ENCODE data around the gene SH2D3A. TPM values are rescaled to one million over a fixed set of nuclear protein-coding genes. Genes with fewer than 3 reads are reported as not detected.
"Not testable (repeated sequence)": the region's sequence is repeated elsewhere in the genome, so short reads cannot be mapped to it uniquely, and the experiment has no call there.

Gene SH2D3A
- total RNA-seq, 1 experiment from 2014 or later, result 30.3 TPM

- POLR2A ChIA-PET, result interaction anchor here (0.5 kb wide), 1 partner anchor 1637 kb away, joined by 3 read pairs; no protein-coding TSS in a partner anchor
Observed at GRCh38 chr19:6751189-6751588, 16.0 kb downstream of the SH2D3A start.

DNA sequence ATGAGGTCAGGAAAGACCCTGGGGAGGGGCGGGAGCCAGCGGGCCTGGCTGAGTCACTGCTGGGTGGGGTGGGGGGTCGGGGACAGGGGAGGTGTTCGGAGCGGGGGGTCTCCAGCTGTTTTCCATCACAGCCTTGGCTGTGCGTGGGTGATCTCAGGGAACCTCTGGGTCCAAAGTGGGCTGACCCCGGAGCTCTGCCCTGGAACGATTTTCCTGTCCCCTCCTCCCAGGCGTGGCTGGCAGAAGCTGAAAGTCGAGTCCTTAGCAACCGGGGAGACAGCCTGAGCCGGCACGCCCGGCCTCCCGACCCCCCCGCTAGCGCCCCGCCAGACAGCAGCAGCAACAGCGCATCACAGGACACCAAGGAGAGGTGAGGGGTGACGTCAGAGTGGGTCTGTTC lies 17.2 kb downstream of the SH2D3A start:
- H3K27me3 Mint-ChIP-seq (ENCODE audit: low read depth), result no peaks in the 10 kb centered on the region
- no peak overlapping the region; the same call in 1 of the 2 replicates for H3K27ac Mint-ChIP-seq
- no peak for TF ChIP-seq ETV6 (CRISPR knock-in tag; IDR thresholded peaks at IDR 0.05)
- ATAC-seq, result no peak
- peaks cover 61% of the 10 kb centered on the region for H3K36me3 Mint-ChIP-seq
- no peak for DNase-seq (ENCODE audit: low spot score)
- H3K9me3 Mint-ChIP-seq, result no peaks in the 10 kb centered on the region
- peaks cover 5% of the 10 kb centered on the region; the same call in 1 of the 2 replicates for H3K4me1 Mint-ChIP-seq
- CTCF ChIA-PET, result interaction anchor here (0.5 kb wide), 1 partner anchor 113 kb away, joined by 3 read pairs; no protein-coding TSS in a partner anchor
- POLR2A ChIA-PET, result no interaction called here
- H3K4me3 Mint-ChIP-seq, result no peak overlapping the region

More at GRCh38 chr19:6751189-6751588, 16.0 kb downstream of the SH2D3A start:
- no peaks in the 10 kb centered on the region for H3K27me3 Mint-ChIP-seq (ENCODE audit: low read depth)
- no peak for DNase-seq (ENCODE audit: low spot score)
- no peak overlapping the region for H3K4me3 Mint-ChIP-seq
- CTCF ChIA-PET, result interaction anchor here (2.8 kb wide), 1 partner anchor 11 kb away, joined by 8 read pairs; no protein-coding TSS in a partner anchor
- H3K9me3 Mint-ChIP-seq, result no peaks in the 10 kb centered on the region
- H3K36me3 Mint-ChIP-seq, result peaks cover 53% of the 10 kb centered on the region
- no peak overlapping the region for H3K27ac Mint-ChIP-seq
- peaks cover 5% of the 10 kb centered on the region; the same call in 1 of the 2 replicates for H3K4me1 Mint-ChIP-seq
- ATAC-seq, result no peak
- TF ChIP-seq RELA (CRISPR knock-in tag; IDR thresholded peaks at IDR 0.05; ENCODE audit: borderline replicate concordance) (no peak), NR3C1 (CRISPR knock-in tag; conservative IDR thresholded peaks at IDR 0.05; ENCODE audit: low read depth) (no peak), TEAD4 (CRISPR knock-in tag; IDR thresholded peaks at IDR 0.05) (no peak), ZSCAN18 (CRISPR knock-in tag; IDR thresholded peaks at IDR 0.05) (no peak), FOXP4 (CRISPR knock-in tag; IDR thresholded peaks at IDR 0.05) (no peak), ZNF219 (CRISPR knock-in tag; IDR thresholded peaks at IDR 0.05; ENCODE audit: borderline replicate concordance) (no peak), NFYB (CRISPR knock-in tag; conservative IDR thresholded peaks at IDR 0.05; ENCODE audit: low read depth) (no peak), FOXK1 (CRISPR knock-in tag; IDR thresholded peaks at IDR 0.05) (no peak)
- TF ChIP-seq, protein P1, sequence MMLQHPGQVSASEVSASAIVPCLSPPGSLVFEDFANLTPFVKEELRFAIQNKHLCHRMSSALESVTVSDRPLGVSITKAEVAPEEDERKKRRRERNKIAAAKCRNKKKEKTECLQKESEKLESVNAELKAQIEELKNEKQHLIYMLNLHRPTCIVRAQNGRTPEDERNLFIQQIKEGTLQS (CRISPR knock-in tag; conservative IDR thresholded peaks at IDR 0.05), result no peak

DNA sequence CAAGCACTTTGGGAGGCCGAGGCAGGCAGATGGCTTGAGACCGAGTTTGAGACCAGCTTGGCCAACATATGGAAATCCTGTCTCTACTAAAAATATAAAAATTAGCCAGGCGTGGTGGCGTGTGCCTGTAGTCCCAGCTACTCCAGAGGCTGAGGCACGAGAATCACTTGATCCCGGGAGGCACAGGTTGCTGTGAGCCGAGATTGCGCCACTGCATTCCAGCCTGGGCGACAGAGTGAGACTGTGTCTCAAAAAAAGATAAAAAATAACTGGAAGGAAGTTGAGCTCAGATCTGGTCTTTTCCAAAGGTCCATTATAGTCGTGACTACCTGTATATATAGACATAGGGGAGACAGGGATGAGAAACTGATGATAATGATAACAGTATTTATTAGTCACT lies 18.7 kb downstream of the SH2D3A start:
- H3K27ac Mint-ChIP-seq; H3K9me3 Mint-ChIP-seq; POLR2A ChIA-PET; DNase-seq (ENCODE audit: low spot score); H3K4me3 Mint-ChIP-seq; ATAC-seq; H3K27me3 Mint-ChIP-seq (ENCODE audit: low read depth): not testable (repeated sequence)
- peaks cover 15% of the 10 kb centered on the region for H3K4me1 Mint-ChIP-seq
- H3K36me3 Mint-ChIP-seq, result peaks cover 64% of the 10 kb centered on the region
- CTCF ChIA-PET, result interaction anchor here (0.6 kb wide), 2 partner anchors 23 to 71 kb away, joined by 3 to 4 read pairs; no protein-coding TSS in a partner anchor

DNA sequence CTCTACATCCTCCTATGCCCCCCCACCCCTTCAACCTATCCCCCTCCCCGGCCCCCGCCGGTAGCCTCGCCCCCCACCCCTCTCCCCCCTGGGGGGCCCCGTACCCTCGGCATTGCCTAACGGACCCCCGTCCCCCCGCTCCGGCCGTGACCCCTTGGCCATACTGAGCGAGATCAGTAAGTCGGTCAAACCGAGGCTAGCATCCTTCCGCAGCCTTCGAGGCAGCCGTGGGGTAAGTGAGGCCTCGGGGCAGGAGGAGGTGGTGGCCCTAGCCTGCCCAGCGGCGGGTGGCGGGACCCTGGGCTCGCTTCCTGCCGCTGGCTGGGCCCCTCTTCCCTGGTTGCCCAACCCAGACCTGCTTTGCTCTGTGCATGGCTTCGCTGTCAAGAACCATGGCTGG lies 21.3 kb downstream of the SH2D3A start:
- Mint-ChIP-seq H3K4me3 (no peak overlapping the region), H3K9me3 (no peaks in the 10 kb centered on the region), H3K27me3 (ENCODE audit: low read depth) (no peaks in the 10 kb centered on the region), H3K27ac (no peak overlapping the region), H3K36me3 (peaks cover 66% of the 10 kb centered on the region), H3K4me1 (peaks cover 30% of the 10 kb centered on the region)
- ChIA-PET CTCF (no interaction called here), POLR2A (no interaction called here)
- DNase-seq (ENCODE audit: low spot score) (no peak), ATAC-seq (no peak)
- no peak for TF ChIP-seq ZNF232 (CRISPR knock-in tag; IDR thresholded peaks at IDR 0.05)
- TF ChIP-seq, protein P2, sequence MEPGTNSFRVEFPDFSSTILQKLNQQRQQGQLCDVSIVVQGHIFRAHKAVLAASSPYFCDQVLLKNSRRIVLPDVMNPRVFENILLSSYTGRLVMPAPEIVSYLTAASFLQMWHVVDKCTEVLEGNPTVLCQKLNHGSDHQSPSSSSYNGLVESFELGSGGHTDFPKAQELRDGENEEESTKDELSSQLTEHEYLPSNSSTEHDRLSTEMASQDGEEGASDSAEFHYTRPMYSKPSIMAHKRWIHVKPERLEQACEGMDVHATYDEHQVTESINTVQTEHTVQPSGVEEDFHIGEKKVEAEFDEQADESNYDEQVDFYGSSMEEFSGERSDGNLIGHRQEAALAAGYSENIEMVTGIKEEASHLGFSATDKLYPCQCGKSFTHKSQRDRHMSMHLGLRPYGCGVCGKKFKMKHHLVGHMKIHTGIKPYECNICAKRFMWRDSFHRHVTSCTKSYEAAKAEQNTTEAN (CRISPR knock-in tag; IDR thresholded peaks at IDR 0.05), result no peak
- TF ChIP-seq ELF4 (CRISPR knock-in tag; IDR thresholded peaks at IDR 0.05; ENCODE audit: low read depth), result no peak
- TF ChIP-seq TP53 (CRISPR knock-in tag; IDR thresholded peaks at IDR 0.05), result no peak
- TF ChIP-seq, protein P3, sequence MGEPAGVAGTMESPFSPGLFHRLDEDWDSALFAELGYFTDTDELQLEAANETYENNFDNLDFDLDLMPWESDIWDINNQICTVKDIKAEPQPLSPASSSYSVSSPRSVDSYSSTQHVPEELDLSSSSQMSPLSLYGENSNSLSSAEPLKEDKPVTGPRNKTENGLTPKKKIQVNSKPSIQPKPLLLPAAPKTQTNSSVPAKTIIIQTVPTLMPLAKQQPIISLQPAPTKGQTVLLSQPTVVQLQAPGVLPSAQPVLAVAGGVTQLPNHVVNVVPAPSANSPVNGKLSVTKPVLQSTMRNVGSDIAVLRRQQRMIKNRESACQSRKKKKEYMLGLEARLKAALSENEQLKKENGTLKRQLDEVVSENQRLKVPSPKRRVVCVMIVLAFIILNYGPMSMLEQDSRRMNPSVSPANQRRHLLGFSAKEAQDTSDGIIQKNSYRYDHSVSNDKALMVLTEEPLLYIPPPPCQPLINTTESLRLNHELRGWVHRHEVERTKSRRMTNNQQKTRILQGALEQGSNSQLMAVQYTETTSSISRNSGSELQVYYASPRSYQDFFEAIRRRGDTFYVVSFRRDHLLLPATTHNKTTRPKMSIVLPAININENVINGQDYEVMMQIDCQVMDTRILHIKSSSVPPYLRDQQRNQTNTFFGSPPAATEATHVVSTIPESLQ (CRISPR knock-in tag; IDR thresholded peaks at IDR 0.05), result no peak
- no peak for TF ChIP-seq FOXP4 (CRISPR knock-in tag; IDR thresholded peaks at IDR 0.05)
- no peak for TF ChIP-seq ZNF263 (CRISPR knock-in tag; IDR thresholded peaks at IDR 0.05; ENCODE audit: low read depth)
- no peak for TF ChIP-seq NR3C1 (CRISPR knock-in tag; conservative IDR thresholded peaks at IDR 0.05; ENCODE audit: low read depth)
- no peak for TF ChIP-seq NFATC4 (CRISPR knock-in tag; IDR thresholded peaks at IDR 0.05)
- TF ChIP-seq, protein P4, sequence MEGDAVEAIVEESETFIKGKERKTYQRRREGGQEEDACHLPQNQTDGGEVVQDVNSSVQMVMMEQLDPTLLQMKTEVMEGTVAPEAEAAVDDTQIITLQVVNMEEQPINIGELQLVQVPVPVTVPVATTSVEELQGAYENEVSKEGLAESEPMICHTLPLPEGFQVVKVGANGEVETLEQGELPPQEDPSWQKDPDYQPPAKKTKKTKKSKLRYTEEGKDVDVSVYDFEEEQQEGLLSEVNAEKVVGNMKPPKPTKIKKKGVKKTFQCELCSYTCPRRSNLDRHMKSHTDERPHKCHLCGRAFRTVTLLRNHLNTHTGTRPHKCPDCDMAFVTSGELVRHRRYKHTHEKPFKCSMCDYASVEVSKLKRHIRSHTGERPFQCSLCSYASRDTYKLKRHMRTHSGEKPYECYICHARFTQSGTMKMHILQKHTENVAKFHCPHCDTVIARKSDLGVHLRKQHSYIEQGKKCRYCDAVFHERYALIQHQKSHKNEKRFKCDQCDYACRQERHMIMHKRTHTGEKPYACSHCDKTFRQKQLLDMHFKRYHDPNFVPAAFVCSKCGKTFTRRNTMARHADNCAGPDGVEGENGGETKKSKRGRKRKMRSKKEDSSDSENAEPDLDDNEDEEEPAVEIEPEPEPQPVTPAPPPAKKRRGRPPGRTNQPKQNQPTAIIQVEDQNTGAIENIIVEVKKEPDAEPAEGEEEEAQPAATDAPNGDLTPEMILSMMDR (IDR thresholded peaks at IDR 0.05), result no peak
- no peak for TF ChIP-seq FOXK1 (CRISPR knock-in tag; IDR thresholded peaks at IDR 0.05)
